SK-N-SH (cell line): Measurements from ENCODE around the gene MET. TPM values are rescaled to one million over a fixed set of nuclear protein-coding genes. Genes with fewer than 3 reads are reported as not detected.
A peak's percentile ranks its signal among the peaks of the same experiment; 100 is the strongest.

ENCODE experiments used
- CTCF ChIA-PET: fragments of 300-600, 350-600 bp; formaldehyde crosslinking; extraction: SDS; loops from one replicate; lab custom pipeline; 2021; lab: Yijun Ruan, JAX
- POLR2A ChIA-PET: fragments of 350-600 bp; sonication (Branson Sonifier 250); formaldehyde crosslinking; extraction: SDS; loops from one replicate; lab custom pipeline; 2020; ENCODE audit warnings: antibody characterized with exemption, inconsistent platforms; lab: Yijun Ruan, JAX
- DNase-seq: peaks from one replicate; pipeline ENCODE4 v3.0.0; 2012
- H2AFZ ChIP-seq: fragments of 200-600 bp; sonication (generic); 2 replicates; pipeline ENCODE4 v1.8.1; 2016; ENCODE audit warnings: antibody characterized with exemption, mild to moderate bottlenecking, low read depth
- H3F3A ChIP-seq: fragments of 200-600 bp; sonication (generic); replicated peaks from 2 replicates; pipeline ENCODE3; 2016; ENCODE audit warnings: antibody characterized with exemption, mild to moderate bottlenecking; ENCODE audit not compliant: insufficient read depth
- H3K27ac ChIP-seq, 2 experiments: fragments of 200-500 bp in 1 of 2; fragments of 200-600 bp in 1 of 2; sonication (Bioruptor generic) in 1 of 2; sonication (generic), shearing (Covaris generic) in 1 of 2; 2 replicates each; pipeline versions ENCODE4 v1.5.1 to v1.6.1; 2014 to 2016; ENCODE audit warnings: low read depth in 2 of 2, inconsistent platforms in 1 of 2, low read length in 1 of 2, mild to moderate bottlenecking in 1 of 2, mixed read lengths in 1 of 2
- H3K27me3 ChIP-seq: fragments of 200-600 bp; sonication (generic), shearing (Covaris generic); 2 replicates; pipeline ENCODE4 v1.6.1; 2016; ENCODE audit warnings: mixed run types; ENCODE audit not compliant: insufficient read depth
- H3K36me3 ChIP-seq, 2 experiments: fragments of 200-500 bp in 1 of 2; fragments of 200-600 bp in 1 of 2; sonication (Bioruptor generic) in 1 of 2; sonication (generic) in 1 of 2; replicated peaks in 1 of 2; 2 replicates each; pipeline versions ENCODE3 to v1.5.1; 2014 to 2016; ENCODE audit warnings: low read length in 1 of 2, mild to moderate bottlenecking in 1 of 2; ENCODE audit not compliant: insufficient read depth in 2 of 2, control insufficient read depth in 1 of 2
- H3K4me1 ChIP-seq, 2 experiments: fragments of 200-500 bp in 1 of 2; fragments of 200-600 bp in 1 of 2; sonication (Bioruptor generic) in 1 of 2; sonication (generic), shearing (Covaris generic) in 1 of 2; 2 replicates each; pipeline versions ENCODE4 v1.5.1 to v1.6.1; 2014 to 2016; ENCODE audit warnings: low read depth in 1 of 2, low read length in 1 of 2, mixed run types in 1 of 2; ENCODE audit not compliant: insufficient read depth in 2 of 2, control insufficient read depth in 1 of 2
- H3K4me2 ChIP-seq: fragments of 200-600 bp; sonication (generic), shearing (Covaris generic); 2 replicates; pipeline ENCODE4 v1.6.1; 2017; ENCODE audit warnings: mixed run types
- H3K4me3 ChIP-seq, 2 experiments: fragments of 200-500 bp in 1 of 2; fragments of 200-600 bp in 1 of 2; sonication (Bioruptor generic) in 1 of 2; sonication (generic), shearing (Covaris generic) in 1 of 2; 2 replicates each; pipeline versions ENCODE4 v1.5.1 to v1.8.1; 2014 to 2016; ENCODE audit warnings: low read depth in 2 of 2, inconsistent platforms in 1 of 2, low read length in 1 of 2, mild to moderate bottlenecking in 1 of 2, mixed read lengths in 1 of 2, moderate library complexity in 1 of 2
- H3K79me2 ChIP-seq: fragments of 200-600 bp; sonication (generic); 2 replicates; pipeline ENCODE4 v1.8.1; 2017; ENCODE audit warnings: mild to moderate bottlenecking; ENCODE audit not compliant: insufficient read depth
- H3K9ac ChIP-seq: fragments of 200-600 bp; sonication (generic); 2 replicates; pipeline ENCODE4 v1.6.1; 2017; ENCODE audit warnings: mixed run types
- H3K9me2 ChIP-seq: fragments of 200-600 bp; sonication (generic); 2 replicates; pipeline ENCODE4 v1.6.1; 2017; ENCODE audit warnings: mixed run types
- H3K9me3 ChIP-seq: fragments of 200-600 bp; sonication (generic); 2 replicates; pipeline ENCODE4 v1.6.1; 2017; ENCODE audit warnings: mixed run types, mild to moderate bottlenecking, moderate library complexity
- H4K20me1 ChIP-seq: fragments of 200-600 bp; sonication (generic); 2 replicates; pipeline ENCODE4 v1.6.1; 2017; ENCODE audit warnings: mild to moderate bottlenecking, mixed run types; ENCODE audit not compliant: insufficient read depth
- ELF1 ChIP-seq: IDR thresholded peaks from 2 replicates; pipeline ENCODE4 v1.4.0; 2012
- EP300 ChIP-seq, 2 experiments: IDR thresholded peaks; 2 replicates each; pipeline versions ENCODE4 v1.4.0 to v1.6.1; 2012; ENCODE audit warnings: borderline replicate concordance in 1 of 2, low read depth in 1 of 2, low read length in 1 of 2
- EZH2phosphoT487 ChIP-seq: fragments of 200-600 bp; sonication (generic); IDR thresholded peaks from 2 replicates; pipeline ENCODE4 v1.6.1; 2017; ENCODE audit warnings: low read depth, mixed run types, mild to moderate bottlenecking, antibody characterized with exemption, moderate library complexity, borderline replicate concordance
- FOSL2 ChIP-seq: IDR thresholded peaks from 2 replicates; pipeline ENCODE4 v1.4.0; 2012; ENCODE audit warnings: low read depth, mild to moderate bottlenecking, moderate library complexity, borderline replicate concordance
- FOXJ3 ChIP-seq: sonication (generic); formaldehyde crosslinking; IDR thresholded peaks from 2 replicates; pipeline ENCODE4 v1.5.1; 2020; ENCODE audit warnings: mild to moderate bottlenecking, missing genetic modification reagents
- GABPA ChIP-seq: IDR thresholded peaks from 2 replicates; pipeline ENCODE4 v1.4.0; 2012; ENCODE audit warnings: low read depth, mild to moderate bottlenecking
- GATA2 ChIP-seq: sonication (generic); formaldehyde crosslinking; IDR thresholded peaks from 2 replicates; pipeline ENCODE4 v1.5.0; 2020; ENCODE audit warnings: mild to moderate bottlenecking, missing genetic modification reagents
- NRF1 ChIP-seq: IDR thresholded peaks from 2 replicates; pipeline ENCODE4 v1.6.1; 2012; ENCODE audit warnings: low read depth, mild to moderate bottlenecking, low read length
- PBX3 ChIP-seq: IDR thresholded peaks from 2 replicates; pipeline ENCODE4; 2012
- REST ChIP-seq: IDR thresholded peaks from 2 replicates; pipeline ENCODE4 v1.6.1; 2012; ENCODE audit warnings: mild to moderate bottlenecking, low read depth, low read length, moderate library complexity
- SIN3A ChIP-seq: IDR thresholded peaks from 2 replicates; pipeline ENCODE4 v1.6.1; 2012; ENCODE audit warnings: low read depth, mild to moderate bottlenecking, low read length, moderate library complexity, borderline replicate concordance
- SMC3 ChIP-seq: IDR thresholded peaks from 2 replicates; pipeline ENCODE4 v1.6.1; 2012; ENCODE audit warnings: low read depth, low read length, improper control_type of control experiment
- TAF1 ChIP-seq: IDR thresholded peaks from 2 replicates; pipeline ENCODE4 v1.6.1; 2012; ENCODE audit warnings: low read depth, mild to moderate bottlenecking, low read length, moderate library complexity, borderline replicate concordance
- TCF12 ChIP-seq: IDR thresholded peaks from 2 replicates; pipeline ENCODE4 v1.4.0; 2012
- TEAD4 ChIP-seq: IDR thresholded peaks from 2 replicates; pipeline ENCODE4 v1.4.0; 2012; ENCODE audit warnings: mild to moderate bottlenecking, borderline replicate concordance; ENCODE audit not compliant: insufficient read depth
- USF1 ChIP-seq: IDR thresholded peaks from 2 replicates; pipeline ENCODE4 v1.4.0; 2012; ENCODE audit warnings: low read depth, borderline replicate concordance
- YY1 ChIP-seq: IDR thresholded peaks from 2 replicates; pipeline ENCODE4 v1.4.0; 2012; ENCODE audit warnings: low read depth, mild to moderate bottlenecking
- WGBS: methylation state at CpG from one replicate; pipeline ENCODE4 v1.1.6; 2017; ENCODE audit warnings: low lambda C conversion rate; 5-methylcytosine and 5-hydroxymethylcytosine counted together
- polyA plus RNA-seq, 3 experiments: library from polyadenylated mRNA; depleted of rRNA; stranded (reverse); fragments of >200 nt; gene quantifications; 2 replicates each; pipeline ENCODE4 v1.2.3, GENCODE V29; 2012
- TF ChIP-seq, protein P1 (sequence below): fragments of 150-350 bp; IDR thresholded peaks from 2 replicates; pipeline ENCODE4 v1.6.1; 2016; ENCODE audit warnings: mild to moderate bottlenecking, low read depth, low read length
- TF ChIP-seq, protein P2 (sequence below): IDR thresholded peaks from 2 replicates; pipeline ENCODE4 v1.4.0; 2012; ENCODE audit warnings: low read depth
- TF ChIP-seq, protein P3 (sequence below): fragments of 150-350 bp; IDR thresholded peaks from 2 replicates; pipeline ENCODE4 v1.6.1; 2017; ENCODE audit warnings: antibody characterized with exemption, low read length, low read depth, borderline replicate concordance

The MET gene
- polyA plus RNA-seq, 1 of the 3 experiments (the other 2 are of a cell fraction) = 38.7 TPM

DNA sequence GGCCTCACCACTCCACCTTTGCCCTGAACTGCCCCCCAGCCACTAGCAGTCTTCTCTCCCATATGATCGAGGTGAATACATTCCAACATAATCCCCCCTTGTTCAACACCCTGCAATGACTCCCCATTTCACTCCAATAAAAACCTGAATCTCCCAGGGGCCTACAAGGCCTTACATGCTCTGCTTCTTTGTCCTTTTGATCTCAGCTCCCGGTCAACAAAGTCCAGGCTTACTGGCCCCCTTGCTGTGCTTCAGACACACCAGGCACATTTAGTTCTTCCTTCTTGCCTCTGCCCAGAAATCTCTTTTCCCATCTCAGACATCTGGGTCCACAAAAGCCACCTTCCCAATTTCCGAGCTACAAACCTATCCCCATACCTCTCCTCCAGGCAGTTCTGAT lies 14.0 kb downstream of the MET start:
- 27% methylated on average over 3 of the region's 3 CpGs for WGBS

DNA sequence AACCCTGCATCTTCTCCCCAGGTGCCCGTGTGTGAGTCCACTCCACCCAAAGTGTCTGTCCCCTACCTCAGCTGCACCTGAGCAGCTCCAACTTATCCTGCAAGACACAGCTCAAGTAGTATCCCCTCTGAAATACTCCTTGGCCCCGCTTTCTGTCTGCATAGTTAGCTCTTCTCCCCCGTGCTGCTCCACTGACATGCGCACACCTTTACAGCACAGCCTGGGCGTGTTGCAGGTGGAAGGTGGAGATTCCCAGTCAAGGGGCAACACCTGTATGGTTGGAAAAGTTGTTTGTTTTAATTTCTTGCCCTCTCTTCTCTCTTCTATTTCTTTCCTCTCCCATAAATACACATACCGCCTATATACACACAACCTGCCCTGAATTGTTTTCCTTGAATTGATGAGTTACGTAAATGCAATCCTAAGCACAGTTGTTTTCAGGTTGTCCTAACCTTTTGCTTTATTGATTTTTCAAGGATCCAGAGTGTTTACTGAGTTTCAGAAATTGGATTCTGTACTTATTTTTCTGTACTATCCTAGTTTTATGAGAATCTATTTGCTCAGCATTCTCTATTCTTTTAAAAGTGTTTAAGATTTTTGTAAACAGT lies 14.9 kb downstream of the MET start:
- CTCF ChIA-PET = interaction anchor here (0.6 to 1.7 kb wide), 3 partner anchors 13 to 566 kb away, joined by 3 to 5 read pairs (median 3); no protein-coding TSS in a partner anchor
- Histone ChIP-seq H3K4me1 (peaks cover 0 to 23% of the 10 kb centered on the region in 2 experiments; a peak in 2 of 4 replicates), H3K79me2 (peaks cover 59% of the 10 kb centered on the region), H3K27ac (peak overlapping the region; percentile 70 to 80; a peak in 2 of 4 replicates), H3K9me2 (no peaks in the 10 kb centered on the region), H3K4me3 (no peak overlapping the region), H3K4me2 (peak overlapping the region; percentile 57; the same call in 1 of the 2 replicates), H3K9ac (peak overlapping the region; percentile 23; the same call in 1 of the 2 replicates), H4K20me1 (no peaks in the 10 kb centered on the region), H3K27me3 (no peaks in the 10 kb centered on the region; the same call in 1 of the 2 replicates), H3K36me3 (no peaks in the 10 kb centered on the region), H2AFZ (no peak overlapping the region), H3K9me3 (no peaks in the 10 kb centered on the region), H3F3A (peaks cover 41% of the 10 kb centered on the region)
- POLR2A ChIA-PET = no interaction called here
- WGBS = 44% methylated on average over 7 of the region's 7 CpGs
- no peak for DNase-seq
- no peak for TF ChIP-seq SMC3
- no peak for TF ChIP-seq TCF12
- TF ChIP-seq, protein P1, sequence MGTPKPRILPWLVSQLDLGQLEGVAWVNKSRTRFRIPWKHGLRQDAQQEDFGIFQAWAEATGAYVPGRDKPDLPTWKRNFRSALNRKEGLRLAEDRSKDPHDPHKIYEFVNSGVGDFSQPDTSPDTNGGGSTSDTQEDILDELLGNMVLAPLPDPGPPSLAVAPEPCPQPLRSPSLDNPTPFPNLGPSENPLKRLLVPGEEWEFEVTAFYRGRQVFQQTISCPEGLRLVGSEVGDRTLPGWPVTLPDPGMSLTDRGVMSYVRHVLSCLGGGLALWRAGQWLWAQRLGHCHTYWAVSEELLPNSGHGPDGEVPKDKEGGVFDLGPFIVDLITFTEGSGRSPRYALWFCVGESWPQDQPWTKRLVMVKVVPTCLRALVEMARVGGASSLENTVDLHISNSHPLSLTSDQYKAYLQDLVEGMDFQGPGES = no peak
- no peak for TF ChIP-seq FOSL2
- TF ChIP-seq FOXJ3 (CRISPR knock-in tag) = no peak
- no peak for TF ChIP-seq YY1
- TF ChIP-seq SIN3A = no peak
- no peak for TF ChIP-seq USF1
- TF ChIP-seq, protein P2, sequence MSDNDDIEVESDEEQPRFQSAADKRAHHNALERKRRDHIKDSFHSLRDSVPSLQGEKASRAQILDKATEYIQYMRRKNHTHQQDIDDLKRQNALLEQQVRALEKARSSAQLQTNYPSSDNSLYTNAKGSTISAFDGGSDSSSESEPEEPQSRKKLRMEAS = no peak
- TF ChIP-seq TAF1 = no peak
- no peak for TF ChIP-seq PBX3
- no peak for TF ChIP-seq REST

More for the DNA sequence above, 14.0 kb downstream of the MET start:
- Histone ChIP-seq H3K9ac (no peak overlapping the region), H3K4me3 (no peak overlapping the region), H3K9me2 (no peaks in the 10 kb centered on the region), H3K27ac (peak overlapping the region; percentile 29 to 46; a peak in 3 of 4 replicates), H3K9me3 (no peaks in the 10 kb centered on the region), H3K4me2 (no peak overlapping the region; the same call in 1 of the 2 replicates), H3K4me1 (peaks cover 0 to 20% of the 10 kb centered on the region in 2 experiments; a peak in 2 of 4 replicates), H3K79me2 (peaks cover 65% of the 10 kb centered on the region), H3F3A (peaks cover 32% of the 10 kb centered on the region), H2AFZ (no peak overlapping the region), H3K36me3 (no peaks in the 10 kb centered on the region), H4K20me1 (no peaks in the 10 kb centered on the region), H3K27me3 (no peaks in the 10 kb centered on the region; the same call in 1 of the 2 replicates)
- ChIA-PET CTCF (interaction anchor here (0.6 to 1.7 kb wide), 3 partner anchors 12 to 565 kb away, joined by 3 to 5 read pairs (median 3); no protein-coding TSS in a partner anchor), POLR2A (no interaction called here)
- no peak for DNase-seq
- TF ChIP-seq NRF1 = no peak
- TF ChIP-seq ELF1 = no peak
- TF ChIP-seq TAF1 = no peak
- TF ChIP-seq, protein P3, sequence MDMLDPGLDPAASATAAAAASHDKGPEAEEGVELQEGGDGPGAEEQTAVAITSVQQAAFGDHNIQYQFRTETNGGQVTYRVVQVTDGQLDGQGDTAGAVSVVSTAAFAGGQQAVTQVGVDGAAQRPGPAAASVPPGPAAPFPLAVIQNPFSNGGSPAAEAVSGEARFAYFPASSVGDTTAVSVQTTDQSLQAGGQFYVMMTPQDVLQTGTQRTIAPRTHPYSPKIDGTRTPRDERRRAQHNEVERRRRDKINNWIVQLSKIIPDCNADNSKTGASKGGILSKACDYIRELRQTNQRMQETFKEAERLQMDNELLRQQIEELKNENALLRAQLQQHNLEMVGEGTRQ = no peak
- TF ChIP-seq EZH2phosphoT487 = no peak
- no peak for TF ChIP-seq GATA2 (CRISPR knock-in tag)
- no peak for TF ChIP-seq GABPA
- TF ChIP-seq TEAD4 = no peak
- no peak for TF ChIP-seq FOSL2
- TF ChIP-seq EP300 (IDR thresholded peaks at IDR 0.05; ENCODE audit: borderline replicate concordance in 1 of 2, low read depth in 1 of 2, low read length in 1 of 2) = no peak
